PC-9 (cell line): ENCODE data around the gene IL2RA. TPM values are rescaled to one million over a fixed set of nuclear protein-coding genes. Genes with fewer than 3 reads are reported as not detected.

Experiments
- BruUV-seq: library from RNA; stranded (reverse); fragments of 400-500 nt; replicated peaks from 2 replicates; lab custom pipeline; 2021; lab: Mats Ljungman, UMichigan
- CTCF ChIA-PET: fragments of 300-600 bp; sonication (Branson Sonifier 250); formaldehyde crosslinking; loops from one replicate; lab custom pipeline; 2022; ENCODE audit warnings: antibody characterized with exemption; lab: Charles Lee
- POLR2A ChIA-PET: fragments of 300-600 bp; sonication (Branson Sonifier 250); formaldehyde crosslinking; loops from one replicate; lab custom pipeline; 2022; ENCODE audit warnings: antibody characterized with exemption; ENCODE audit not compliant: unreplicated experiment; lab: Charles Lee
- DNase-seq, 2 experiments: peaks; one replicate each; pipeline versions ENCODE4 v3.0.0 to v3.0.0-alpha.2; 2015 to 2022; ENCODE audit warnings: mixed read lengths in 1 of 2
- H2AFZ ChIP-seq: fragments of 200-600 bp; sonication (generic); 2 replicates; pipeline ENCODE4 v1.8.1; 2017; ENCODE audit warnings: antibody characterized with exemption
- H3F3A ChIP-seq: fragments of 200-600 bp; sonication (generic); 2 replicates; pipeline ENCODE4 v1.8.1; 2017; ENCODE audit warnings: antibody characterized with exemption, mild to moderate bottlenecking, low read depth; ENCODE audit not compliant: insufficient read depth
- H3K27ac ChIP-seq: fragments of 200-600 bp; sonication (generic); 2 replicates; pipeline ENCODE4 v1.6.1; 2016; ENCODE audit warnings: mixed run types
- H3K27me3 ChIP-seq: fragments of 200-600 bp; sonication (generic); 2 replicates; pipeline ENCODE4 v1.6.1; 2016; ENCODE audit warnings: low read depth, mixed run types; ENCODE audit not compliant: insufficient read depth
- H3K36me3 ChIP-seq: fragments of 200-600 bp; sonication (generic); 2 replicates; pipeline ENCODE4 v1.6.1; 2016; ENCODE audit warnings: low read depth, mixed run types
- H3K4me1 ChIP-seq: fragments of 200-600 bp; sonication (generic); replicated peaks from 2 replicates; pipeline ENCODE4 v1.6.1; 2016; ENCODE audit warnings: mixed run types; ENCODE audit not compliant: insufficient read depth
- H3K4me2 ChIP-seq: fragments of 200-600 bp; sonication (generic); 2 replicates; pipeline ENCODE4 v1.6.1; 2017; ENCODE audit warnings: mixed run types
- H3K4me3 ChIP-seq: fragments of 200-600 bp; sonication (generic); 2 replicates; pipeline ENCODE4 v1.6.1; 2016; ENCODE audit warnings: mixed run types
- H3K79me2 ChIP-seq: fragments of 200-600 bp; sonication (generic); 2 replicates; pipeline ENCODE4 v1.6.1; 2017; ENCODE audit warnings: low read depth, mixed run types
- H3K9me2 ChIP-seq: fragments of 200-600 bp; sonication (generic); 2 replicates; pipeline ENCODE4 v1.8.1; 2017; ENCODE audit warnings: mild to moderate bottlenecking; ENCODE audit not compliant: insufficient read depth
- H3K9me3 ChIP-seq: fragments of 200-600 bp; sonication (generic); 2 replicates; pipeline ENCODE4 v1.8.1; 2016; ENCODE audit warnings: low read depth; ENCODE audit not compliant: insufficient read depth
- H4K20me1 ChIP-seq: fragments of 200-600 bp; sonication (generic); 2 replicates; pipeline ENCODE4 v1.8.1; 2017; ENCODE audit not compliant: insufficient read depth
- CTCF ChIP-seq: fragments of 200-600 bp; sonication (generic); conservative IDR thresholded peaks from 2 replicates; pipeline ENCODE4 v1.6.1; 2017; ENCODE audit warnings: mixed run types, antibody characterized with exemption, mild to moderate bottlenecking, moderate library complexity
- EZH2 ChIP-seq: fragments of 200-600 bp; sonication (generic); IDR thresholded peaks from 2 replicates; pipeline ENCODE4 v1.8.0; 2017; ENCODE audit warnings: antibody characterized with exemption, low read depth
- intact Hi-C: fragments of 100-400 bp; cut with micrococcal nuclease; formaldehyde crosslinking; loops from one replicate; pipeline ENCODE4 v1.10.0; 2022; ENCODE audit not compliant: unreplicated experiment
- total RNA-seq: library from RNA; stranded (reverse); gene quantifications from 2 replicates; pipeline ENCODE4 v1.2.3, GENCODE V29; 2021

IL2RA gene
- total RNA-seq, 1 experiment from 2014 or later, result not detected

- no TSS peak for BruUV-seq
- Histone ChIP-seq H3K36me3 (no peaks in the 10 kb centered on the region), H3F3A (no peaks in the 10 kb centered on the region), H3K9me2 (no peaks in the 10 kb centered on the region), H2AFZ (no peak overlapping the region), H3K4me2 (no peak overlapping the region), H3K27ac (no peak overlapping the region), H3K4me3 (no peak overlapping the region), H4K20me1 (no peaks in the 10 kb centered on the region), H3K79me2 (no peaks in the 10 kb centered on the region), H3K9me3 (no peaks in the 10 kb centered on the region), H3K27me3 (no peaks in the 10 kb centered on the region), H3K4me1 (no peaks in the 10 kb centered on the region)
- DNase-seq, result no peak
- intact Hi-C loops, result no loop called here
- TF ChIP-seq EZH2 (no peak), CTCF (no peak)
- CTCF ChIA-PET, result no interaction called here
- POLR2A ChIA-PET, result no interaction called here
These were observed 69.8 kb downstream of the IL2RA start for GRCh38 chr10:5992398-5992797.

- H2AFZ ChIP-seq, result no peak overlapping the region
- BruUV-seq, result no TSS peak
- H3K9me2 ChIP-seq, result no peaks in the 10 kb centered on the region
- no peak overlapping the region for H3K4me3 ChIP-seq
- ChIA-PET CTCF (interaction anchor here (0.6 kb wide), 1 partner anchor 144 kb away, joined by 3 read pairs; no protein-coding TSS in a partner anchor), POLR2A (no interaction called here)
- H3K27me3 ChIP-seq, result no peaks in the 10 kb centered on the region
- intact Hi-C loops, result no loop called here
- no peak overlapping the region for H3K4me2 ChIP-seq
- H4K20me1 ChIP-seq, result no peaks in the 10 kb centered on the region
- H3K27ac ChIP-seq, result no peak overlapping the region
- H3K79me2 ChIP-seq, result no peaks in the 10 kb centered on the region
- H3K4me1 ChIP-seq, result no peaks in the 10 kb centered on the region
- no peaks in the 10 kb centered on the region for H3F3A ChIP-seq
- no peaks in the 10 kb centered on the region for H3K9me3 ChIP-seq
- H3K36me3 ChIP-seq, result no peaks in the 10 kb centered on the region
- TF ChIP-seq CTCF (no peak), EZH2 (no peak)
- no peak for DNase-seq
These were observed 70.5 kb downstream of the IL2RA start for GRCh38 chr10:5991708-5992107.

- no peak overlapping the region for H3K27ac ChIP-seq
- H2AFZ ChIP-seq, result no peak overlapping the region
- H3K79me2 ChIP-seq, result no peaks in the 10 kb centered on the region
- no peak for DNase-seq
- TF ChIP-seq EZH2 (no peak), CTCF (no peak)
- no peaks in the 10 kb centered on the region for H3F3A ChIP-seq
- H3K4me1 ChIP-seq, result no peaks in the 10 kb centered on the region
- POLR2A ChIA-PET, result no interaction called here
- H3K4me2 ChIP-seq, result no peak overlapping the region
- intact Hi-C loops, result no loop called here
- H3K36me3 ChIP-seq, result no peaks in the 10 kb centered on the region
- BruUV-seq, result no TSS peak
- CTCF ChIA-PET, result no interaction called here
- no peaks in the 10 kb centered on the region for H3K9me3 ChIP-seq
- no peaks in the 10 kb centered on the region for H3K9me2 ChIP-seq
- H4K20me1 ChIP-seq, result no peaks in the 10 kb centered on the region
- no peak overlapping the region for H3K4me3 ChIP-seq
- H3K27me3 ChIP-seq, result no peaks in the 10 kb centered on the region
These were observed 72.4 kb downstream of the IL2RA start for GRCh38 chr10:5989756-5990155.
